A673 (cell line): Measurements from ENCODE around the gene GUCY1B1. TPM values are rescaled to one million over a fixed set of nuclear protein-coding genes. Genes with fewer than 3 reads are reported as not detected.

Experiments used
- BruUV-seq: library from RNA; stranded (reverse); fragments of 400-500 nt; replicated peaks from 2 replicates; lab custom pipeline; 2021; lab: Mats Ljungman, UMichigan
- CTCF ChIA-PET: fragments of 300-600 bp; sonication (Branson Sonifier 250); formaldehyde crosslinking; loops from one replicate; lab custom pipeline; 2022; ENCODE audit warnings: antibody characterized with exemption; lab: Charles Lee
- POLR2A ChIA-PET: fragments of 300-600 bp; sonication (Branson Sonifier 250); formaldehyde crosslinking; loops from one replicate; lab custom pipeline; 2022; ENCODE audit warnings: antibody characterized with exemption; ENCODE audit not compliant: low non-redundant PET; lab: Charles Lee
- DNase-seq: peaks from one replicate; pipeline ENCODE4 v3.0.0-alpha.2; 2015; ENCODE audit warnings: low spot score
- H3K27ac ChIP-seq: fragments of 200-600 bp; sonication (generic); 2 replicates; pipeline ENCODE4 v1.5.1; 2016; ENCODE audit warnings: mixed run types, low read depth, mild to moderate bottlenecking, mixed read lengths, antibody characterized with exemption, low read length; ENCODE audit not compliant: poor library complexity, severe bottlenecking
- H3K27me3 ChIP-seq: fragments of 200-600 bp; sonication (generic); replicated peaks from 2 replicates; pipeline ENCODE4 v1.6.1; 2017; ENCODE audit warnings: mixed run types, low read depth, mild to moderate bottlenecking, mixed read lengths, antibody characterized with exemption, low read length; ENCODE audit not compliant: insufficient read depth, poor library complexity
- H3K36me3 ChIP-seq: fragments of 200-600 bp; sonication (generic); 2 replicates; pipeline ENCODE4 v1.6.1; 2016; ENCODE audit warnings: mixed run types, mild to moderate bottlenecking, mixed read lengths, antibody characterized with exemption, low read length; ENCODE audit not compliant: insufficient read depth, poor library complexity, severe bottlenecking
- H3K4me1 ChIP-seq: fragments of 200-600 bp; sonication (generic); 2 replicates; pipeline ENCODE4 v1.6.1; 2017; ENCODE audit warnings: mixed run types, mild to moderate bottlenecking, mixed read lengths, antibody characterized with exemption, low read length; ENCODE audit not compliant: insufficient read depth, poor library complexity, severe bottlenecking
- H3K4me3 ChIP-seq: fragments of 200-600 bp; sonication (generic); 2 replicates; pipeline ENCODE4 v1.5.1; 2016; ENCODE audit warnings: low read depth, mixed run types, mild to moderate bottlenecking, mixed read lengths, low read length; ENCODE audit not compliant: poor library complexity, severe bottlenecking
- H3K9me3 ChIP-seq: fragments of 200-600 bp; sonication (generic); 2 replicates; pipeline ENCODE4 v1.6.1; 2016; ENCODE audit warnings: mixed run types, low read depth, mild to moderate bottlenecking, mixed read lengths, antibody characterized with exemption, low read length; ENCODE audit not compliant: poor library complexity, severe bottlenecking
- CTCF ChIP-seq: fragments of 300-800, 200-600 bp; sonication (generic); conservative IDR thresholded peaks from 2 replicates; pipeline ENCODE4 v1.5.1; 2017; ENCODE audit warnings: low read depth, mild to moderate bottlenecking, antibody characterized with exemption, low read length, moderate library complexity, mixed read lengths
- EZH2 ChIP-seq: fragments of 200-600 bp; sonication (generic); IDR thresholded peaks from 2 replicates; pipeline ENCODE4 v1.6.1; 2017; ENCODE audit warnings: borderline replicate concordance, low read depth, mild to moderate bottlenecking, mixed read lengths, antibody characterized with exemption, low read length; ENCODE audit not compliant: poor library complexity, severe bottlenecking
- intact Hi-C: fragments of 100-400 bp; cut with micrococcal nuclease; formaldehyde crosslinking; loops from one replicate; pipeline ENCODE4 v1.10.0; 2022; ENCODE audit not compliant: unreplicated experiment
- total RNA-seq: library from RNA; stranded (reverse); gene quantifications from 2 replicates; pipeline ENCODE4 v1.2.3, GENCODE V29; 2021

Gene GUCY1B1
- total RNA-seq, 1 experiment from 2014 or later, result not detected

GRCh38 chr4:155712846-155713245 is 46.0 kb upstream of the GUCY1B1 start:
- Histone ChIP-seq H3K36me3 (no peaks in the 10 kb centered on the region), H3K4me3 (no peak overlapping the region), H3K27me3 (no peaks in the 10 kb centered on the region), H3K27ac (no peak overlapping the region), H3K9me3 (no peaks in the 10 kb centered on the region), H3K4me1 (no peaks in the 10 kb centered on the region)
- intact Hi-C loops, result no loop called here
- ChIA-PET CTCF (no interaction called here), POLR2A (no interaction called here)
- TF ChIP-seq CTCF (no peak), EZH2 (no peak)
- DNase-seq, result no peak
- no TSS peak for BruUV-seq

GRCh38 chr4:155713911-155714310 is 44.9 kb upstream of the GUCY1B1 start:
- no peaks in the 10 kb centered on the region for H3K9me3 ChIP-seq
- BruUV-seq, result no TSS peak
- H3K27me3 ChIP-seq, result no peaks in the 10 kb centered on the region
- intact Hi-C loops, result no loop called here
- no peak overlapping the region for H3K4me3 ChIP-seq
- no peaks in the 10 kb centered on the region for H3K36me3 ChIP-seq
- ChIA-PET POLR2A (no interaction called here), CTCF (no interaction called here)
- H3K4me1 ChIP-seq, result no peaks in the 10 kb centered on the region
- no peak for DNase-seq
- H3K27ac ChIP-seq, result no peak overlapping the region
- no peak for TF ChIP-seq CTCF
- no peak for TF ChIP-seq EZH2

GRCh38 chr4:155722336-155722735 is 36.5 kb upstream of the GUCY1B1 start:
- no peak overlapping the region for H3K4me3 ChIP-seq
- intact Hi-C loops, result no loop called here
- DNase-seq, result no peak
- ChIA-PET CTCF (no interaction called here), POLR2A (no interaction called here)
- no peaks in the 10 kb centered on the region for H3K27me3 ChIP-seq
- H3K4me1 ChIP-seq, result no peaks in the 10 kb centered on the region
- H3K27ac ChIP-seq, result no peak overlapping the region
- no peaks in the 10 kb centered on the region for H3K36me3 ChIP-seq
- no peak for TF ChIP-seq CTCF
- no peak for TF ChIP-seq EZH2
- no TSS peak for BruUV-seq
- no peaks in the 10 kb centered on the region for H3K9me3 ChIP-seq
